ENCODE measurements around the gene REM2.

Gene REM2

DNA sequence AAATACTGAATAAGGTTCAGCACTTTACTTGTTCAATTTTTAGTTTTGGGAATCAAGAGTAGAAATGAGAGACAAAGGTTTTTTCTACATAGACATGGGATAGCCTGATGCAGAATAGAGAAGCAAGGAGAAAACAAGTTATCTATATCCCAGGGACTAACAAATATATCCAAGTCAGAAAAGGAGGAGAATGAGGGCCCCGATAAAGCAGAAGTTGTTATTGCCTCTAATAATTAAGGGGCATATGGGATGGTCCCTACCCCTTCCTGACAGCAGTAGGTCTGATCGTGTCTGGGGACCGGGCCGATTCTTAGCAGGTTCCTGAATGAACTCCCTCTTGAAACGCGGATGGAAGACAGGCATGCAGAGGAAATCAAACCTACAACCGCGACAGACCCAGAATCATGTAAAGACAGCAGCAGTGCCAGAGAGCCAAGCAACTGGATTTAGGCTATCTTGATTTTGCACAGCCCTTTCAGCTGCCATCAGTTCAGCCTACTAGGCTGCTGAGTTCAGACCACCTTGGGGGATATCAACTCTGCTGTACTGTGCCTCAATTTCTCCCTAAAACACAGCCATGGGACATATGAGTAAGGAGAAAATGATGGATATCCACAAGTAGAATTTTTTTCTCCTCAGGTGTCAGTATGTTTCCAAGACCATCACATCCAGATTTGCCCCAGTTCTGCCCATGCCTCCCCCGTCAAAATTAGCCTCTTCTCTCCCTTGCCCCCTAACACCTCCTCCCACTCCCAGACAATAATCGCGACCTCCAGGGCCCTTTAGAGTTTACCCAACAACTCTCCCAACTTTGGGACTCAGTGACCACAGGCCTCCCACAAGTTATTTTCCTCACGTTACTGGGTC lies 45.4 kb downstream of the REM2 start:
- TF ChIP-seq YY1 (IDR thresholded peaks at IDR 0.05; ENCODE audit: low read depth) (no peak), NFIC (IDR thresholded peaks at IDR 0.05) (no peak), TAF1 (IDR thresholded peaks at IDR 0.05; ENCODE audit: low read depth) (no peak), CREB1 (IDR thresholded peaks at IDR 0.05; ENCODE audit: low read depth) (no peak)

DNA sequence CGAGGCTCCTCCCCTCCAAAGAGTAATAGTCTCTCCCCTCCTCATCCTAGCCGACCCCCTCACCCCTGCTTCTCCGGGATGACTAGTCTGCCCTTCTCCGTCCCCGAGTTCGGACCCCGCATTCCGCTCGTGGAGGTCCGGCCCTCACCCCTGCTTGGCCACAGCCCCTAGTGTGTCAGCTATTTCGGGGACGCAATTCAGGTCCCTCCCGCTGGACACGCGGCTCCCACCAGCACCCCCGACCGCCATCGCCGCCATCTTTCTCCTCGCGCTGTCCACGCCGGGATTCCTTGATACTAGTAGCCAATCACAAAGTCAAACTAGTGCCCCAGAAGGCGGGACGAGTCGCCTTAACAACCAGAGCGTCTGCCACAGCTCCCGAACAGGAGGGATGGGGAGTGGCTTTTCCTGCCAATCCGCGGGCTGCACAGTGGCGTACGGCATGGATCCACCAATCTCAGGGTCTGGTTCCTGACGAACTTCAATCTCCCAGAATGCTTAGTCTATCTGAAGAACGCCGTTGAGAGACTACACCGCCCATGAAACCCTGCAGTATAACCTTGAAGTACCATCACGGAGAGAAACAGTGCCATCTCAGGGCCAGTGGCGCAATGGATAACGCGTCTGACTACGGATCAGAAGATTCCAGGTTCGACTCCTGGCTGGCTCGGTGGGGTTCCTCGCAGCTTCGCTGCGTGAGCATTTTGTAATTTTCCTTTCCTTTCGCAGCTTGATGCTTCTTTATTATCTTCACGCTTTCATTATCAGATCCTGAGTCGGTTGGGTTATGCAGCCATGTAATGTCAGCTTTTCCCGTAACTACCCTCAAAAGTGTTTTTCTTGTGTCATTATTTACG lies 46.3 kb downstream of the REM2 start, which contains the start of gene PRMT5:
Gene PRMT5, minus strand, starts transcription at position 273 of the 857 bp plus-strand sequence. Its CDS starts 15 bp downstream, at position 258.
- TF ChIP-seq EGR1 (IDR thresholded peaks at IDR 0.05) (peak; percentile 63; the same call in 1 of the 2 replicates), TCF12 (IDR thresholded peaks at IDR 0.05; ENCODE audit: low read depth) (no peak), TEAD4 (IDR thresholded peaks at IDR 0.05) (peak; percentile 89), CREB1 (IDR thresholded peaks at IDR 0.05; ENCODE audit: low read depth) (peak; percentile 35; the same call in 1 of the 2 replicates), NFIC (IDR thresholded peaks at IDR 0.05) (no peak), RAD21 (IDR thresholded peaks at IDR 0.05; ENCODE audit: low read depth) (no peak), EP300 (IDR thresholded peaks at IDR 0.05; ENCODE audit: borderline replicate concordance) (no peak), CEBPB (IDR thresholded peaks at IDR 0.05) (peak; percentile 20; the same call in 1 of the 2 replicates), YY1 (IDR thresholded peaks at IDR 0.05; ENCODE audit: low read depth) (peak; percentile 97), FOXM1 (IDR thresholded peaks at IDR 0.05; ENCODE audit: borderline replicate concordance, low read depth) (no peak), TAF1 (IDR thresholded peaks at IDR 0.05; ENCODE audit: low read depth) (peak; percentile 97), ZBTB7A (IDR thresholded peaks at IDR 0.05; ENCODE audit: low read depth) (peak; percentile 82; the same call in 1 of the 2 replicates)
- TF ChIP-seq, protein P1, sequence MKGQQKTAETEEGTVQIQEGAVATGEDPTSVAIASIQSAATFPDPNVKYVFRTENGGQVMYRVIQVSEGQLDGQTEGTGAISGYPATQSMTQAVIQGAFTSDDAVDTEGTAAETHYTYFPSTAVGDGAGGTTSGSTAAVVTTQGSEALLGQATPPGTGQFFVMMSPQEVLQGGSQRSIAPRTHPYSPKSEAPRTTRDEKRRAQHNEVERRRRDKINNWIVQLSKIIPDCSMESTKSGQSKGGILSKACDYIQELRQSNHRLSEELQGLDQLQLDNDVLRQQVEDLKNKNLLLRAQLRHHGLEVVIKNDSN (IDR thresholded peaks at IDR 0.05), result no peak
- TF ChIP-seq, protein P2, sequence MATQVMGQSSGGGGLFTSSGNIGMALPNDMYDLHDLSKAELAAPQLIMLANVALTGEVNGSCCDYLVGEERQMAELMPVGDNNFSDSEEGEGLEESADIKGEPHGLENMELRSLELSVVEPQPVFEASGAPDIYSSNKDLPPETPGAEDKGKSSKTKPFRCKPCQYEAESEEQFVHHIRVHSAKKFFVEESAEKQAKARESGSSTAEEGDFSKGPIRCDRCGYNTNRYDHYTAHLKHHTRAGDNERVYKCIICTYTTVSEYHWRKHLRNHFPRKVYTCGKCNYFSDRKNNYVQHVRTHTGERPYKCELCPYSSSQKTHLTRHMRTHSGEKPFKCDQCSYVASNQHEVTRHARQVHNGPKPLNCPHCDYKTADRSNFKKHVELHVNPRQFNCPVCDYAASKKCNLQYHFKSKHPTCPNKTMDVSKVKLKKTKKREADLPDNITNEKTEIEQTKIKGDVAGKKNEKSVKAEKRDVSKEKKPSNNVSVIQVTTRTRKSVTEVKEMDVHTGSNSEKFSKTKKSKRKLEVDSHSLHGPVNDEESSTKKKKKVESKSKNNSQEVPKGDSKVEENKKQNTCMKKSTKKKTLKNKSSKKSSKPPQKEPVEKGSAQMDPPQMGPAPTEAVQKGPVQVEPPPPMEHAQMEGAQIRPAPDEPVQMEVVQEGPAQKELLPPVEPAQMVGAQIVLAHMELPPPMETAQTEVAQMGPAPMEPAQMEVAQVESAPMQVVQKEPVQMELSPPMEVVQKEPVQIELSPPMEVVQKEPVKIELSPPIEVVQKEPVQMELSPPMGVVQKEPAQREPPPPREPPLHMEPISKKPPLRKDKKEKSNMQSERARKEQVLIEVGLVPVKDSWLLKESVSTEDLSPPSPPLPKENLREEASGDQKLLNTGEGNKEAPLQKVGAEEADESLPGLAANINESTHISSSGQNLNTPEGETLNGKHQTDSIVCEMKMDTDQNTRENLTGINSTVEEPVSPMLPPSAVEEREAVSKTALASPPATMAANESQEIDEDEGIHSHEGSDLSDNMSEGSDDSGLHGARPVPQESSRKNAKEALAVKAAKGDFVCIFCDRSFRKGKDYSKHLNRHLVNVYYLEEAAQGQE (IDR thresholded peaks at IDR 0.05; ENCODE audit: low read depth), result no peak
- TF ChIP-seq, protein P3, sequence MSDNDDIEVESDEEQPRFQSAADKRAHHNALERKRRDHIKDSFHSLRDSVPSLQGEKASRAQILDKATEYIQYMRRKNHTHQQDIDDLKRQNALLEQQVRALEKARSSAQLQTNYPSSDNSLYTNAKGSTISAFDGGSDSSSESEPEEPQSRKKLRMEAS (IDR thresholded peaks at IDR 0.05), result peak; percentile 88

DNA sequence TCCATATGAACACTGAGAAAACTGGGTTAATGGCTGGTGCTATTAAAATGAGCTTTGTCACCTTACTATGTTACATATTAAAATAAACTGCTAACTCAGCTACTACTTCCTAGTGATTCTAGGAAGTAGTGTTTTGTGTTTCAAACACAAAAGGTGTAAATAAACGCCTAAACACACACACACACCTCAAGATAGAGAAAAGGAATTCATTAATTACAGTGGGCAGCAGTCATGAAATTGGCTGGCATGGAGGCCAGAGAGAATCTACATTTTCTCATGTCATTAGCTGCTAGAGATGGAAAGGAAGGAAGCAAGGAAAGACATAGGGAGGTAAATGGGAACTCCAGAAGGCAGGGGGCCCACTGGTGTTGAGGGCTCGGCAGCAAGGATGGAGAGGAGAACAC lies 46.9 kb downstream of the REM2 start:
- TF ChIP-seq, protein P3 (IDR thresholded peaks at IDR 0.05), result peak; percentile 11; the same call in 1 of the 2 replicates
- no peak for TF ChIP-seq EP300 (IDR thresholded peaks at IDR 0.05; ENCODE audit: borderline replicate concordance)
- TF ChIP-seq, protein P2 (IDR thresholded peaks at IDR 0.05; ENCODE audit: low read depth), result no peak

DNA sequence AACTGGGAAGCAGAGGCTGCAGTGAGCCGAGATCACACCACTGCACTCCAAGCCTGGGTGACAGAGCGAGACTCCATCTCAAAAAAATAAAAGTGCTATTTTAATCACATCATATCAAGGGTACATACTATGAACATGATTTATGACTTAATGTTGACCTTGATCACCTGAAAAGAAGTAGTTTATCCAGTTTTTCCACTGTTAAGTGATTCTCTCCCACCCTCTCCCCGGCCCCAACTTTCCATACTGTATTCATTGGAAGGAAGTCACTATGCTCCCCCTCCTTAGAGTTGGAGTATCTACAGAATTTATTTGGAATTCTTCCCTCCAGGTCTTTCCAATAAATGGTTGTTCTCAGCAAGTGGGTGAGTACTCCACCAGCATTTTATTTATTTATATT lies 49.1 kb downstream of the REM2 start:
- TF ChIP-seq CREB1 (IDR thresholded peaks at IDR 0.05; ENCODE audit: low read depth) (no peak), TEAD4 (IDR thresholded peaks at IDR 0.05) (no peak), EGR1 (IDR thresholded peaks at IDR 0.05) (no peak), NFIC (IDR thresholded peaks at IDR 0.05) (no peak), EP300 (IDR thresholded peaks at IDR 0.05; ENCODE audit: borderline replicate concordance) (no peak)
- TF ChIP-seq, protein P3 (IDR thresholded peaks at IDR 0.05), result no peak

DNA sequence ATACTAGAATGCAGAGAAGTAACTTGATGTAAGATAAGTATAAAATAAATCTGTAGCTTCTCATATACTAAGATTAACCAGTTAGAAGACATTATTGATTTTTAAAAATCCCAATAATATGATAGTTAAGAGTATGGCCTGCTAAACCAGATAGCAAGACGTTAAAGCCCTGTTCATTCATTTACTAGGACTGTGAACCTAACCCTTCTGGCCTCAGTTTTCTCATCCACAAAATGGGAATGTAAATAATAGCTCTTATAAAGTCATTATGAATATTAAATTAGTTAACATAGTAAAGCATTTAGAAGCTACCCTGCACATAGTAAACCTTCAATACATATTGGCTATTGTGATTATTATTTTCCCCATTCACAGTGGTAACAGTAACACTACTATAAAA lies 52.1 kb downstream of the REM2 start:
- TF ChIP-seq, protein P1 (IDR thresholded peaks at IDR 0.05), result no peak
